BJ (cell line): ENCODE measurements around the gene SGCB. TPM values are rescaled to one million over a fixed set of nuclear protein-coding genes. Genes with fewer than 3 reads are reported as not detected.

ENCODE experiments used
- CTCF ChIA-PET: fragments of 350-600 bp; formaldehyde crosslinking; extraction: SDS; loops from one replicate; lab custom pipeline; 2021; ENCODE audit warnings: antibody characterized with exemption, inconsistent platforms; lab: Yijun Ruan, JAX
- POLR2A ChIA-PET: fragments of 300-600 bp; sonication (Branson Sonifier 250); formaldehyde crosslinking; extraction: SDS; loops from one replicate; lab custom pipeline; 2021; ENCODE audit warnings: antibody characterized with exemption; lab: Charles Lee
- DNase-seq: peaks from one replicate; pipeline ENCODE4 v3.0.0-alpha.2; 2011; ENCODE audit warnings: low read depth
- H3K27me3 ChIP-seq: 2 replicates; pipeline ENCODE4 v1.6.0; 2011; ENCODE audit warnings: low read length; ENCODE audit not compliant: control insufficient read depth, insufficient read depth
- H3K36me3 ChIP-seq: 2 replicates; pipeline ENCODE4 v1.5.1; 2011; ENCODE audit warnings: low read length; ENCODE audit not compliant: control insufficient read depth, insufficient read depth
- H3K4me3 ChIP-seq: 2 replicates; pipeline ENCODE4 v1.5.1; 2011; ENCODE audit warnings: low read depth, mild to moderate bottlenecking, control low read depth, low read length
- polyA plus RNA-seq: library from polyadenylated mRNA; depleted of rRNA; stranded (reverse); fragments of >200 nt; gene quantifications from 2 replicates; pipeline ENCODE4 v1.2.3, GENCODE V29; 2011
- TF ChIP-seq, protein P1 (sequence below): IDR thresholded peaks from 2 replicates; pipeline ENCODE4 v1.5.1; 2011; ENCODE audit warnings: low read depth, mild to moderate bottlenecking, control low read depth, inconsistent platforms, low read length, moderate library complexity; ENCODE audit not compliant: insufficient read depth

SGCB gene
- polyA plus RNA-seq, 1 experiment: 23.3 TPM

DNA sequence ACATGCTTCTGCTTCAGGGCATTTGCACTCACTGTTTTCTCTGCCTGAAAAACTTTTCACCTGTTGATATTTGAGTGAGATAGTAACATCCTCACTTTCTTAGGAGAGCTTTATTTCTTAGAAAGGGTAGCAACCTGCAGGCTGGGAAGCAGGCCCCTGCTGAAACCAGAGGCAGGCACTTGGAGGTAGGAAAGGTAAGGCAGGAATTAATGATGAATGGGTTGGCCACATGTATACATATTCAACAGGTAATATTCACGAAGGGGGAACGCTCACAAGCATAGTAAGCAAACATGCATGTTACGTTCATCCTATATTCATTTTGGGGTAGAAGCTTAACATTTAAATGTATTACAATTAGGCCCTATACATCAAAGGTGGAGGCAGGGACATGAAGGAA, 16.2 kb upstream of the SGCB start:
- POLR2A ChIA-PET: no interaction called here
- H3K36me3 ChIP-seq: no peaks in the 10 kb centered on the region
- no peak for DNase-seq
- TF ChIP-seq, protein P1, sequence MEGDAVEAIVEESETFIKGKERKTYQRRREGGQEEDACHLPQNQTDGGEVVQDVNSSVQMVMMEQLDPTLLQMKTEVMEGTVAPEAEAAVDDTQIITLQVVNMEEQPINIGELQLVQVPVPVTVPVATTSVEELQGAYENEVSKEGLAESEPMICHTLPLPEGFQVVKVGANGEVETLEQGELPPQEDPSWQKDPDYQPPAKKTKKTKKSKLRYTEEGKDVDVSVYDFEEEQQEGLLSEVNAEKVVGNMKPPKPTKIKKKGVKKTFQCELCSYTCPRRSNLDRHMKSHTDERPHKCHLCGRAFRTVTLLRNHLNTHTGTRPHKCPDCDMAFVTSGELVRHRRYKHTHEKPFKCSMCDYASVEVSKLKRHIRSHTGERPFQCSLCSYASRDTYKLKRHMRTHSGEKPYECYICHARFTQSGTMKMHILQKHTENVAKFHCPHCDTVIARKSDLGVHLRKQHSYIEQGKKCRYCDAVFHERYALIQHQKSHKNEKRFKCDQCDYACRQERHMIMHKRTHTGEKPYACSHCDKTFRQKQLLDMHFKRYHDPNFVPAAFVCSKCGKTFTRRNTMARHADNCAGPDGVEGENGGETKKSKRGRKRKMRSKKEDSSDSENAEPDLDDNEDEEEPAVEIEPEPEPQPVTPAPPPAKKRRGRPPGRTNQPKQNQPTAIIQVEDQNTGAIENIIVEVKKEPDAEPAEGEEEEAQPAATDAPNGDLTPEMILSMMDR: no peak
- no peak overlapping the region for H3K4me3 ChIP-seq
- H3K27me3 ChIP-seq: no peaks in the 10 kb centered on the region
- CTCF ChIA-PET: interaction anchor here (1.2 kb wide), 1 partner anchor 49 kb away, joined by 3 read pairs; no protein-coding TSS in a partner anchor

DNA sequence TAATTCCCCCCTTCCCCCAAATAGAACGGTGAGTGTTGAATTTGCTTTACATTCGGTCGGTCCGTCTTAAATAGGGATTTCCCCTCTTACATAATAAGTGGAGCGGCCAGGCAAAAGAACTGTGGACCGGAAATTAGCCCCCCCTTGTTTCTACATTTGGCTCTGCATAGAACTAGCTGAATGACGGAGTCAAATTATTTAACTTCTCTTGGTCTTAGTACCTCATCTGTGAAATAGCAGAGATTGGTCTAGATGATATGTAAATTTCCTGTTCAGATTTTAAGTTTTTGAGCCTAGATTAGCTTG, 14.3 kb upstream of the SGCB start:
- Histone ChIP-seq H3K36me3 (no peaks in the 10 kb centered on the region), H3K4me3 (peak overlapping the region; percentile 76), H3K27me3 (peaks cover 1% of the 10 kb centered on the region; the same call in 1 of the 2 replicates)
- no peak for DNase-seq
- ChIA-PET CTCF (no interaction called here), POLR2A (no interaction called here)
- TF ChIP-seq, protein P1: no peak

DNA sequence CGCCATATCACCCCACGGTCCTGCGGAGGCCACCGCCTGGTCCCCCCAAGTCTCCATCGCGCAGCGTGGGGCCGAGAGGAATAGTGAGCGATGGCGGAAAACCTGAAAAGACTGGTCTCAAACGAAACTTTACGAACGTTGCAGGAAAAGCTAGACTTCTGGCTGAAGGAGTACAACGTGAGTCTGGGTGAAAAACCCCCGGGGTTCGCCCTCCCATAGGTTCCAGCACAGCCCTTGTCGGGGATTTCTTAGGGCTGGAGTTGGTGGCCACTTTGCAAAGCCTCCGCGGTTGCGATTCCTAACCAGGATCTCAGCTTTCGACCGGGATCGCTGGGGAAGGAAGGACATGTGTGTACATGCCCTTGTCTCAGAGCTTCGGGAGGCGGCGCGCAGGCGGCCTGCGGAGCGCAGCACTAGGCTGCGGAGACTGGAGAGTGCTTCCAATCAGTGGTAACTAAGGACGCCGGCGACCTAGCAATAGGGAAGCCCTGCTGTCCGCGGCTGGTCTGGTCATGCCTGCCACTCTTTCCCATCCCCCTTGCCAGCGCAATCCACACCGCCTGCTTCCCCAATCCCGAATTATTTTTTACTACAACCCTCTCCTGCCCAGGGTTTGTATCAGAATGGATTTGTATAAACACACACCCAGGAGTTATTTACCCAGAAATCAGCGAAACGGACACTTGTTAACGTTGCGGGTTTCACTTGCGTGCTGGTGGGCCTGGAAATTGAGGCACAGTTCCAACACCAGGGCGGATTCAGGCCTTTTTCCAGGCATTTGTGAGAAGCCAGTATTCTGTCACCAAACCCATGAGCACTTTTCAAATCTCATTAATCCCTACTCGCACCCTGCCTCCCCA, 13.7 kb upstream of the SGCB start:
- TF ChIP-seq, protein P1: no peak
- peak overlapping the region; percentile 76 for H3K4me3 ChIP-seq
- peak; percentile 47 for DNase-seq
- peaks cover 1% of the 10 kb centered on the region; the same call in 1 of the 2 replicates for H3K27me3 ChIP-seq
- CTCF ChIA-PET: no interaction called here
- no peaks in the 10 kb centered on the region for H3K36me3 ChIP-seq
- POLR2A ChIA-PET: interaction anchor here (0.6 kb wide), 1 partner anchor 19 kb away, joined by 4 read pairs; no protein-coding TSS in a partner anchor

DNA sequence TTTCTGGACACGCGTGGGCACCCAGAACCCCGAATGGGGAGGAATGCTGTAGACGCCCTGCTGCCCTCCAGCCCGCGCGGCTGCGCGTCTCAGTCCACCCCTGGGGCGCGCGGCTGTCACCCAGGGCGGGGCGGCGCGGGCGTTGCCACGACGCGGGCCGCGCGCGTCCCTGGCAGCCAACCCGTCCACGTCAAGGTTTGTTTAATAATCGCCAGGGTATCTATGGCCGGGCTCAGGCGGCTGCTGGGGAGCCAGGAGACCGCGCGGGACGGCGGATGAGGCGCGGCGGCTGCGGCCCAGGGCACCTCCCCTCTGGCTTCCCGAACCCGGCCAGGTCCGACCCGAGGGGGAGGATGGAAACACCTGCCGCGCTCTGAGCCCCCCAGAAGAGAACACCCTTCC, 13.1 kb upstream of the SGCB start, which contains the start of gene SPATA18:
SPATA18 (plus strand) TSS at position 92 of the 402 bp plus-strand sequence. CDS start 401 bp downstream, outside the sequence.
- ChIA-PET POLR2A (no interaction called here), CTCF (interaction anchor here (0.6 kb wide), 1 partner anchor 494 kb away, joined by 3 read pairs; no protein-coding TSS in a partner anchor)
- no peak for DNase-seq
- TF ChIP-seq, protein P1: no peak
- H3K27me3 ChIP-seq: peaks cover 1% of the 10 kb centered on the region; the same call in 1 of the 2 replicates
- H3K36me3 ChIP-seq: no peaks in the 10 kb centered on the region
- H3K4me3 ChIP-seq: peak within 1 kb of the TSS; percentile 76

DNA sequence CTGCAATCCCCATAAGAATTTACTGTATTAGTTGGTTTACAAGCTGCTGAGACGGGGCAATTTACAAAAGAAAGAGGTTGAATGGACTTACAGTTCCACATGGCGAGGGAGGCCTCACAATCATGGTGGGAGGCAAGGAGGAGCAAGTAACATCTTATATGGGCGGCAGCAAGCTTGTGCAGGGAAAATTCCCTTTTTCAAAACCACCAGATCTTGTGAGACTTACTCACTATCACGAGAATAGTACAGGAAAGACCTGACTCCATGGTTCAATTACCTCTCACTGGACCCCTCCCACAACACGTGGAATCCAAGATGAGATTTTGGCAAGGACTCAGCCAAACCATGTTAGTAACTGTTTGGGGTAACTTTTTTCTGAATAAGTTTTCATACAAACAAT, 11.2 kb upstream of the SGCB start:
- Histone ChIP-seq H3K4me3 (no peak overlapping the region), H3K27me3 (peaks cover 2% of the 10 kb centered on the region; the same call in 1 of the 2 replicates), H3K36me3 (no peaks in the 10 kb centered on the region)
- ChIA-PET POLR2A (no interaction called here), CTCF (no interaction called here)
- DNase-seq: no peak
- TF ChIP-seq, protein P1: no peak
